ENCODE data around the gene AGBL2.

- TF ChIP-seq CTCF (conservative IDR thresholded peaks at IDR 0.05; ENCODE audit: low read length) (no peak), EZH2phosphoT487 (IDR thresholded peaks at IDR 0.05; ENCODE audit: borderline replicate concordance) (no peak)
Observed at GRCh38 chr11:47659276-47659675, 55.9 kb downstream of the AGBL2 start.
